ENCODE measurements around the gene IL20RB. TPM values are rescaled to one million over a fixed set of nuclear protein-coding genes. Genes with fewer than 3 reads are reported as not detected.

IL20RB gene
- total RNA-seq, 1 experiment from 2014 or later: 2.4 TPM

- peak; percentile 49 for DNase-seq (ENCODE audit: low read depth)
Measured at GRCh38 chr3:137035631-137036030, 77.8 kb downstream of the IL20RB start.

DNA sequence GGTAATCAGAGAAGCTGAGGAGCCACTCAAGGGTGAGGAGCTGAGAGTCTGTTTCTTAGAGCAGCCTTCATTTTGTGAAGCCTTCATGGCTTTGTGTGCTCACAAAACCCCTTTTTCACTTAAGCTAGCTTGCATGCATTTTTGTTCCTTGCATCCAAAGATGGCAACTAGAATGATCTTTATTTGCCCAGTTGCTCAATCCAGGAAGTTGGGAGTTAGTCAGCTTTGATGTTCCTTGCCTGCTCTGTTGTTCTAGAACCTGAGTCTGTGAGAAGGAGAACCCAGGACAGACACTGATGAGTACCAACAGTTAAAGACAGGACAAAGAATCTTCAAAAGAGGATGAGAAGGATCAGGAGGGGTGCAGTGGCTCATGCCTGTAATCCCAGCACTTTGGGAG, 81.8 kb downstream of the IL20RB start:
- no peak for DNase-seq (ENCODE audit: low read depth)

DNA sequence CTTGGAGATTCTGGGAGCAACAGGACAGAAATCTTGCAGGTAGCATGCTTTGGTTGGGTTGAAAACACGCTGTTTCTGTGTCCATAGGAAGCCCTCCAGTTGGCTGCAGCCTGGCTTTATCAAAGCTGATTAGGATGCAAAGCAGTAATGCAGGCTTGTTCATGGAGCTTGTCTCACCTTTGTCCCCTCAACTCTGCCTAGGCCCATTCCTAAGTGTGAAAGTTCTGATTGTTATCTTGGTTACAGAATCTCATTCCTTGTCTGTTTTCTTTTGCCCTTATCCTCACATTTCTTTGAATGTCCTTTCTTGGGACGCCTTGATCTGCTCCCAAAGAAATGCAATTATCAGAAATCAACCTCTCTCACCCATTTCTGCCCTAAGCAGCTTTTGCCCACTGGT, 83.5 kb downstream of the IL20RB start:
- DNase-seq (ENCODE audit: low read depth): no peak

- DNase-seq (ENCODE audit: low read depth): no peak
Measured at GRCh38 chr3:137041686-137042085, 83.9 kb downstream of the IL20RB start.

- DNase-seq (ENCODE audit: low read depth): no peak
Measured at GRCh38 chr3:137046747-137047146, 89.0 kb downstream of the IL20RB start.

- no peak for DNase-seq (ENCODE audit: low read depth)
Measured at GRCh38 chr3:137047240-137047639, 89.5 kb downstream of the IL20RB start.

- no peak for DNase-seq (ENCODE audit: low read depth)
Measured at GRCh38 chr3:137050281-137050680, 92.5 kb downstream of the IL20RB start.

- DNase-seq (ENCODE audit: low read depth): no peak
Measured at GRCh38 chr3:137052298-137052697, 94.5 kb downstream of the IL20RB start.

Other genes with a start within 250 kb of the IL20RB start
- 24.9 and 31.6 TPM in 2 replicates for gene STAG1, start 205.6 kb upstream of the IL20RB start, total RNA-seq (2014; rRNA removed; shearing (Covaris generic))
- 54.6 and 62.8 TPM in 2 replicates for gene SLC35G2, start 138.9 kb upstream of the IL20RB start, total RNA-seq (2014; rRNA removed; shearing (Covaris generic))
- gene NCK1, start 95.8 kb upstream of the IL20RB start, total RNA-seq (2014; rRNA removed; shearing (Covaris generic)): 75.3 and 77.8 TPM in 2 replicates

Data from M059J (cell line).